Cerebellar nuclear complex (tissue), 1 donor: Measurements from ENCODE around the gene TRMT1L.
"Not testable (repeated sequence)": the region's sequence is repeated elsewhere in the genome, so short reads cannot be mapped to it uniquely, and the experiment has no call there.

Experiments used
- DNase-seq, 2 experiments: peaks; one replicate each; lab custom pipeline; 2025; lab: John Stamatoyannopoulos, UW

Gene TRMT1L, protein sequence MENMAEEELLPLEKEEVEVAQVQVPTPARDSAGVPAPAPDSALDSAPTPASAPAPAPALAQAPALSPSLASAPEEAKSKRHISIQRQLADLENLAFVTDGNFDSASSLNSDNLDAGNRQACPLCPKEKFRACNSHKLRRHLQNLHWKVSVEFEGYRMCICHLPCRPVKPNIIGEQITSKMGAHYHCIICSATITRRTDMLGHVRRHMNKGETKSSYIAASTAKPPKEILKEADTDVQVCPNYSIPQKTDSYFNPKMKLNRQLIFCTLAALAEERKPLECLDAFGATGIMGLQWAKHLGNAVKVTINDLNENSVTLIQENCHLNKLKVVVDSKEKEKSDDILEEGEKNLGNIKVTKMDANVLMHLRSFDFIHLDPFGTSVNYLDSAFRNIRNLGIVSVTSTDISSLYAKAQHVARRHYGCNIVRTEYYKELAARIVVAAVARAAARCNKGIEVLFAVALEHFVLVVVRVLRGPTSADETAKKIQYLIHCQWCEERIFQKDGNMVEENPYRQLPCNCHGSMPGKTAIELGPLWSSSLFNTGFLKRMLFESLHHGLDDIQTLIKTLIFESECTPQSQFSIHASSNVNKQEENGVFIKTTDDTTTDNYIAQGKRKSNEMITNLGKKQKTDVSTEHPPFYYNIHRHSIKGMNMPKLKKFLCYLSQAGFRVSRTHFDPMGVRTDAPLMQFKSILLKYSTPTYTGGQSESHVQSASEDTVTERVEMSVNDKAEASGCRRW

DNA sequence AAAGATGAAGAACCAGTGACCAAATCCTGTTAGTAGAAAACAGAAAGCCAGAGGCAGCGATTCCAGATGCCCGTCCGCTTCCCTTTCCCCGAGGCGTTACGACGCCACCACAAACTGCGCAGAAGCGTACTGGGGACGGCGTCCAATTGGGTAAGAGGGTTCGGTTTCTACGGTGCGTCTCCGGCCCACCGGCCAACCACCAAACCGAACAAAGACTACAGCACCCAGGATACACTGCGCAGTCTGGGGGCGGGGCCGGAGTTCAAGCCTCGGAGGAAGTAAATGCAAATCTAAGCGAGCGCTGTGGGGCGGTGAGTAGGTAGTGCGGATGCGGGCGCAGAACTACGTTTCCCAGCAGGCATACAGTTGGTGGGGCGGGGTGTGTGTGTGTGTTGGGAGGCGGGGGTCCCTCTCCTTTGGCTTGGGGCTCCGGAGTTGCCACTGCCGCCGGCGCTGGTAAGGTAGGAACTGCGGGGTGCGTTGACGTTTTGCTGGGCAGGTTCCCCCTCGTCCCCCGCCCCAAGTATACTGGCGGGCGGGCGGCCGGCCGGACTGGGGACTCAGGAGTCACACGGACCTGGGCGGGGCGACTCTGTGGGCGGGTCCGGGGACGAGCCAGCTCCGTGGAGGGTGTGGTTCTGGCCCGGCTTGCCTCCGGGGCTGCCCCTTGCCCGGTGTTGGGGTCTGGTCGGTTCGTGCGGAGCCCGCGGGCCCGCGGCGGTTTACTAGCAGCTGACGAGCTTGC lies at the start of gene TRMT1L, which contains the start of gene SWT1:
TRMT1L (minus strand) TSS at position 100 of the 745 bp plus-strand sequence. CDS start 241 bp downstream, outside the sequence.
SWT1 (plus strand) TSS at position 314 of the 745 bp plus-strand sequence. CDS start 3,675 bp downstream, outside the sequence.
- peak; percentile 89 to 99 for DNase-seq

GRCh38 chr1:185200889-185201288 lies 44.1 kb upstream of the TRMT1L start:
- DNase-seq: no peak

DNA sequence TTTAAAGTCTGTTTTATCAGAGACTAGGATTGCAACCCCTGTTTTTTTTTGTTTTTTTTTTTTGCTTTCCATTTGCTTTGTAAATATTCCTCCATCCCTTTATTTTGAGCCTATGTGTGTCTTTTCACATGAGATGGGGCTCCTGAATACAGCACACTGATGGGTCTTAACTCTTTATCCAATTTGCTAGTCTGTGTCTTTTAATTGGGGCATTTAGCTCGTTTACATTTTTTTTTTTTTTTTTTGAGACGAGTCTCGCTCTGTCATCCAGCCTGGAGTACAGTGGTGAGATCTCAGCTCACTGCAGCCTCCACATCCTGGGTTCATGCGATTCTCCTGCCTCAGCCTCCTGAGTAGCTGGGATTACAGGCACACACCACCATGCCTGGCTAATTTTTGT lies 42.0 kb upstream of the TRMT1L start:
- not testable (repeated sequence) for DNase-seq

GRCh38 chr1:185193756-185194155 lies 37.0 kb upstream of the TRMT1L start:
- DNase-seq: no peak

- no peak for DNase-seq
Measured at GRCh38 chr1:185170291-185170848, 13.6 kb upstream of the TRMT1L start.

GRCh38 chr1:185166106-185166505 lies 9.4 kb upstream of the TRMT1L start:
- no peak for DNase-seq

- DNase-seq: no peak
Measured at GRCh38 chr1:185162491-185162890, 5.7 kb upstream of the TRMT1L start.

DNA sequence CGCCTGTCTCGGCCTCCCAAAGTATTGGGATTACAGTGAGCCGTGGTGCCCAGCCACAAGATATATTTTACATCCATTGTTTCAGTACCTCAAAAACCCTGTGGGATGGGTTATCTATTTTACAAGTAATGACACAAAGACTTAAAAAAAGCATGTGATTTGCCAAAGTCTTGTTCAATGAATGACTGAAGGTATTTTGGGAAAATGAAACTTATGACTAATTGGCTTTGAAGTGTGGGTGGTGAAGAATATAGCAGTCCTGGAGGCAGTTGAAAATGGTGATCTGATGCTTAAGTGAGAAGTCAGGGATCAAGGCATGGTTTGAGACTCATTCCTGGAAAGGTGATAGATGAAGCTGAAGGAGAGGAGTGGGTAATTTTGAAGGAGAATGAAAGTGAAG lies 3.2 kb upstream of the TRMT1L start:
- DNase-seq: no peak

DNA sequence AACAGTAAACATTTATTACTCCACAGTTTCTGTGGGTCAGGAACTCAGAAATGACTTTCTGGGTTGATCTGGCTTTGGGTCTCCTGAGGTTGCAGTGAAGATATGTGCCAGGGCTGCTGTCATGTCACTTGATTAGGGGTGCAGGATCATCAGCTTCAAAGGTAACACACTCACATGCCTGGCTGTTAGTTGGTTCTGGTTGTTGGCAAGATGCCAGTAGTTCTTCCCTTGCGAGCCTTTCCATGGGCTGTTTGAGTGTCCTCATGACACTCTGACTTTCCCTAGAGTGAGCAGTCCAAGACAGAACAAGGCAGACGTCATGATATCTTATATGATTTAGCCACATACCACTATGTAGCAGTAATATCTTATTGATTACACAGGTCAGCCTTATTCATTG lies 2.0 kb upstream of the TRMT1L start:
- DNase-seq: no peak

DNA sequence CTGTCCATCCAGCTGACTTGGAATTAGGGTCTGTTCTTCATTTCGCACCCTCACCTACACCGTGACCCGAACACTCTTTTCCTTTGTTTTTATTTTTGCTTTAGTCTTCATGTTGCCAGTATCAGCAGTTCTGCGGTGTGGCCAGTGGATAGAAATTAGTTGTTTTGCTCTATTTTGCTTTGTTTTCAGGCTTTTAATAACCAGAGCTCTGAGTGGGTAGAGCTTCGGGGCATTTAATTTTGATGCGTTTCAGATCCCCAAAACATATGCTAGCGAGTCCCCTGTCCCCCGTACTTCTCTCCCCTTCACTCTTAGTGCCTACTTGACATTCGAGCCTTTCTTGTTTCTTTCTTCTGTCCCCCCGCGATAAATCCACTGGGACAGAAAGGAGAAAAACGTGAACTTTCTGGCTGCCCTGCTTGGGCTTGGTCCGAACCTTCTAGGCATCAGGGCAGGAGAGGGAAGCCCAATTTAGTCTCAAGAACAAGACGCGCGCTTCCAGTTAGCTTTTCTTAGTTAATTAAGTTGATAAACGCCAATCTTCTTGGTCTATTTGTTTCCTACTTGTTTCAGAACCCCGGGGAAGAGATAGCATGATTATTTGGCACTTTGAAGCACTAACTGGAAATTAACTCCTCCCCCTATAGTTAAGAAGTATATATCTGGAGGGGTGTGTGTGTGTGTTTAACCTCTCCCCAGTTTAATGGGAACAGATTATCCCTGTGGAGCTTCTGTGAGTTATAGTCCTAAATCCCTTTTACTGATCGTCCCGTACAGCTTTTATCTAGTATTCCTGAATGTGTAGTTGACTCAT lies 1.1 kb upstream of the TRMT1L start:
- DNase-seq: no peak

DNA sequence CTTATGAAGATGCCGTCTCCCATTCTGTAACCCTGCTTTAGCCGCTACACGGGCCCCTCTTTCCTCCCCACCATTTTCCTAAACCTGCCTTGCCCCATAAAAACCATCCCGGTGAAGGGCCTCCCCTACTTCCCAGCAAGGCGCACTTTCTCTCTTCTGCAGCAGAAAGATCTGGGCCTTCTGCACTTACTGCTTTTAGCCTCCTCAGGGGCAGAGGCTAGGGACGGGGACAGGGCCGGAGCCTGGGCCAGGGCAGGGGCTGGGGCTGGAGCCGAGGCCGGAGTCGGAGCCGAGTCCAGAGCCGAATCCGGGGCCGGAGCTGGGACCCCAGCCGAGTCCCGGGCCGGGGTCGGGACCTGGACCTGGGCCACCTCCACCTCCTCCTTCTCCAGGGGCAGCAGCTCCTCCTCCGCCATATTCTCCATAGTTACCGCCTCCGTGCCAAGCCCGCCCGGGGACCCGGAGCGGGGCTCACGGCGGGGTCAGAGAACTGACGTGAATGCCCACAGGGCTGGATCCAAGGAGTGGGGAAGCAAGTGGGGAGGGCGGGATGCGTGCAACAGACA lies 382 bp downstream of the TRMT1L start:
- DNase-seq: no peak

- no peak for DNase-seq
Measured at GRCh38 chr1:185155600-185156287, 1.0 kb downstream of the TRMT1L start.

DNA sequence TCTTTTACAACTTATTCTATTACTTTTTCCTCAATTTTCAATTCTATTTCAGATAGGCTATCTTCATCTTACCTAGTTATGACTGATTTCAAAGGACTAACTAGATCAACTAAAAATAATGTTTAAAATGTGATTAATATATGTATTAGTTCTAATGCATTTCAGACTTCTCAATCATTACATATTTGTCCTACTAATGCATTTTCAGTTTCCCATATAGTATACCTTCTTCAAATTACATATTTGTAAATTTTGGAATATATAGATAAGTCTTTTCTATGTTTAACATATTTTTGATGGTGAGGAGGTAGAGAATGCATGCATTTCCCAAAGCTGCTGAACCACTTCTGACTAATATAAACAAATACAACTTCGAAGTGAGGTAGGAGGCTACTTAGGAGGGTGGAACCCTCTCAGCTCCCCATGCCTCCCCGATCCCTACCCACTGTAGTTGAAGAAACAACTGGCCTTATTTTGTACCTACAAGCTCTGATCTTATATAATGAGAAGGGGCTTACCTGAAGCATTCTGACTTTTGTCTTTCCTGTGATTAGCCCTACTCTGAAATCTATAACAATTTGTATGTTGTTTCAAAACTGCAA lies 1.7 kb downstream of the TRMT1L start:
- no peak for DNase-seq

GRCh38 chr1:185152187-185152767 lies 4.5 kb downstream of the TRMT1L start:
- no peak for DNase-seq

DNA sequence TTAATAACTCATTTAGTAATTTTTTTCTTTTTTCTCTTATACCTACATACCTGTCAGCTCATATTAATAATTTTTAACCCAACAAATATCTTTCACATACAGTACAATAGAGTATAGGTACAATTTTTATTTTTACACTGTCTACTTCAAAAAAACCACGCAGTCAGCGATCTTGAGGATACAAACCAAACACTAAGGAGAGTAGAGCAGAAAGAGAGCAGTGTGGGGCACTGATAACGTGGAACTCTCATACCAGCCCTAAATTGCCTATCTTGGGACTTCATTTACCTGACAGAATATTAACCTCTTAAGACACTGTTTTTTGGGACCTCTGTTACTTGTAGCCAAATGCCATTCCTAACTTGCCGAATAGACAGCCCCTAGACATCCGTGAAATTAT lies 5.5 kb downstream of the TRMT1L start:
- DNase-seq: no peak

- no peak for DNase-seq
Measured at GRCh38 chr1:185144233-185144632, 12.5 kb downstream of the TRMT1L start.

DNA sequence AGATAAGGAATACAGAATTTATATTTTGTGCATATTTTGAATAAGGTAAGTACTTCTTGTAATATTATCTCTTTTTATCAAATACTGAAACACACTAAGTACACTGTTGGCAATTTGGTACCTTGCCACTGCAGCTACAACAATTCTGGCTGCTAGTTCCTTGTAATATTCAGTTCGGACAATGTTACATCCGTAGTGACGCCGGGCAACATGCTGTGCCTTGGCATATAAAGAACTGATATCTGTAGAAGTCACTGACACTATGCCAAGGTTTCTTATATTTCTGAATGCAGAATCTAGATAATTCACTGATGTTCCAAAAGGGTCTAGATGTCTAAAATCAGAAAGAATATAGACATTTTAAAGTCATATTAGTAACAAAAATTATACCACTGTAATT lies 17.5 kb downstream of the TRMT1L start:
- DNase-seq: peak in 1 of 2 experiments; percentile 7

DNA sequence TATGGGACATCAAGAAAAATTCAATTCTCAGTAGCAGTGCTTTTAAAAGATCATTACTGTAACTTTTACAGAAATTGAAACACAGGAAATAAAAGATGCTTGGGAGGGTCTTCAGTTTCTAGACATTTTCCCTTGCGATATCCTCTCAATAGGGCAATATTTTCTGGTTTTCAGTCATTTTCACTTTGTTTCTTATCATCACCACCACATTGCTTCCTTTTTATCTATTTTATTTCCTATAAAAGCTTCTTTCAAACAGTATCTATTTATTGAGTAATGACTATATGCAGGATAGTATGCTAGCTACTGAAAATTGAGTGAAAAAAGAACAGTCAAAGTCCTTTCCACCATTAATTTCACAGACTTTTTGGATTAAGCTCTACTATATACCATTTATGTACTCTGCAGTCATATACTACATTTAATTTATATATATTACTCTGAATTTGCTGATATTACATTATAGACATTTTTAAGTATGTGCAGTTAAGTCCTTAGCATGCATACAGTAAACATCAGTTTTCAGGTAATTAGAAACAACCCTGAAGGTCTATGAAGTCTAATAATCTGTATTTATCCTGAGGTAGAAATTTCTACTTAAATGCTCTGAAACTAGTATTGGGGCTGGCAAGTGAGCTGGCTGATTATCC lies 18.7 kb downstream of the TRMT1L start:
- DNase-seq: no peak

GRCh38 chr1:185132534-185132933 lies 24.2 kb downstream of the TRMT1L start:
- no peak for DNase-seq
